Endodermal cell (in vitro differentiated cells): ENCODE data around the gene IL23A. TPM values are rescaled to one million over a fixed set of nuclear protein-coding genes. Genes with fewer than 3 reads are reported as not detected.
A peak's percentile ranks its signal among the peaks of the same experiment; 100 is the strongest.

Source experiments
- DNase-seq: peaks from one replicate; pipeline ENCODE4 v3.0.0-alpha.2; 2017
- H3K27ac ChIP-seq: 2 replicates; pipeline ENCODE4 v1.5.1; 2013; ENCODE audit warnings: mild to moderate bottlenecking, low read depth, low read length, moderate library complexity
- H3K27me3 ChIP-seq: 2 replicates; pipeline ENCODE4 v1.6.1; 2013; ENCODE audit warnings: mild to moderate bottlenecking, low read length, moderate library complexity; ENCODE audit not compliant: insufficient read depth, control insufficient read depth, poor library complexity, severe bottlenecking
- H3K36me3 ChIP-seq: 2 replicates; pipeline ENCODE4 v1.7.0; 2013; ENCODE audit warnings: mild to moderate bottlenecking, low read length, moderate library complexity; ENCODE audit not compliant: control insufficient read depth, insufficient read depth
- H3K4me1 ChIP-seq: one replicate; pipeline ENCODE4 v1.7.0; 2013; ENCODE audit warnings: low read length; ENCODE audit not compliant: control insufficient read depth, insufficient read depth
- H3K4me3 ChIP-seq: 2 replicates; pipeline ENCODE4 v1.5.1; 2013; ENCODE audit warnings: mild to moderate bottlenecking, low read length, moderate library complexity
- H3K9ac ChIP-seq: 2 replicates; pipeline ENCODE4 v1.6.1; 2013; ENCODE audit warnings: mild to moderate bottlenecking, low read length, moderate library complexity; ENCODE audit not compliant: poor library complexity, severe bottlenecking; ENCODE audit errors: extremely low read depth
- H3K9me3 ChIP-seq: 2 replicates; pipeline ENCODE4 v1.6.1; 2013; ENCODE audit warnings: mild to moderate bottlenecking, low read length, moderate library complexity; ENCODE audit not compliant: control insufficient read depth
- H3K27ac Mint-ChIP-seq: 2 replicates; pipeline ENCODE4 v1.8.0; 2020; ENCODE audit warnings: mixed read lengths
- H3K27me3 Mint-ChIP-seq: 2 replicates; pipeline ENCODE4 v1.8.0; 2021; ENCODE audit warnings: mild to moderate bottlenecking, mixed read lengths; ENCODE audit not compliant: insufficient read depth
- H3K36me3 Mint-ChIP-seq: 2 replicates; pipeline ENCODE4 v1.8.0; 2020; ENCODE audit warnings: low read depth, mixed read lengths
- H3K4me1 Mint-ChIP-seq: 2 replicates; pipeline ENCODE4 v1.8.0; 2020; ENCODE audit warnings: mixed read lengths
- H3K4me3 Mint-ChIP-seq: 2 replicates; pipeline ENCODE4 v1.8.0; 2020; ENCODE audit warnings: mild to moderate bottlenecking, moderate library complexity, mixed read lengths
- H3K9me3 Mint-ChIP-seq: 2 replicates; pipeline ENCODE4 v1.8.0; 2020; ENCODE audit warnings: mild to moderate bottlenecking, mixed read lengths
- WGBS, 2 experiments: methylation state at CpG; one replicate each; pipeline versions ENCODE4 v1.1.5 to v1.1.7; 2013; ENCODE audit warnings: missing lambda C conversion rate in 2 of 2, mixed read lengths in 1 of 2; ENCODE audit not compliant: insufficient coverage in 1 of 2, insufficient read length in 1 of 2; 5-methylcytosine and 5-hydroxymethylcytosine counted together
- total RNA-seq, 2 donors: library from RNA; stranded (reverse); fragmentation: NEBNext Ultra II Directional in 1 of 2; extraction: Animal tissue kit (Norgen Biotek cat#: 25700) in 1 of 2; gene quantifications; 2 replicates in 1 of 2; 3 replicates in 1 of 2; pipeline ENCODE4 v1.2.1, GENCODE V29; 2021
- TF ChIP-seq, protein P1 (sequence below): fragments of 200-600 bp; sonication (generic); conservative IDR thresholded peaks from 2 replicates; pipeline ENCODE4 v1.5.0; 2021; ENCODE audit warnings: antibody characterized with exemption, mild to moderate bottlenecking

IL23A gene
- total RNA-seq, 2 donors from 2014 or later, result 4.6 to 10.4 TPM

- TF ChIP-seq, protein P1, sequence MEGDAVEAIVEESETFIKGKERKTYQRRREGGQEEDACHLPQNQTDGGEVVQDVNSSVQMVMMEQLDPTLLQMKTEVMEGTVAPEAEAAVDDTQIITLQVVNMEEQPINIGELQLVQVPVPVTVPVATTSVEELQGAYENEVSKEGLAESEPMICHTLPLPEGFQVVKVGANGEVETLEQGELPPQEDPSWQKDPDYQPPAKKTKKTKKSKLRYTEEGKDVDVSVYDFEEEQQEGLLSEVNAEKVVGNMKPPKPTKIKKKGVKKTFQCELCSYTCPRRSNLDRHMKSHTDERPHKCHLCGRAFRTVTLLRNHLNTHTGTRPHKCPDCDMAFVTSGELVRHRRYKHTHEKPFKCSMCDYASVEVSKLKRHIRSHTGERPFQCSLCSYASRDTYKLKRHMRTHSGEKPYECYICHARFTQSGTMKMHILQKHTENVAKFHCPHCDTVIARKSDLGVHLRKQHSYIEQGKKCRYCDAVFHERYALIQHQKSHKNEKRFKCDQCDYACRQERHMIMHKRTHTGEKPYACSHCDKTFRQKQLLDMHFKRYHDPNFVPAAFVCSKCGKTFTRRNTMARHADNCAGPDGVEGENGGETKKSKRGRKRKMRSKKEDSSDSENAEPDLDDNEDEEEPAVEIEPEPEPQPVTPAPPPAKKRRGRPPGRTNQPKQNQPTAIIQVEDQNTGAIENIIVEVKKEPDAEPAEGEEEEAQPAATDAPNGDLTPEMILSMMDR, result no peak
- Histone ChIP-seq H3K9me3 (no peaks in the 10 kb centered on the region), H3K36me3 (no peaks in the 10 kb centered on the region), H3K27me3 (peaks cover 5% of the 10 kb centered on the region), H3K9ac (no peak overlapping the region), H3K27ac (no peak overlapping the region), H3K4me1 (peaks cover 2% of the 10 kb centered on the region), H3K4me3 (no peak overlapping the region)
- H3K36me3 Mint-ChIP-seq, result no peaks in the 10 kb centered on the region
- no peaks in the 10 kb centered on the region for H3K9me3 Mint-ChIP-seq
- no peak for DNase-seq
- no peak overlapping the region for H3K4me3 Mint-ChIP-seq
- H3K27ac Mint-ChIP-seq, result no peak overlapping the region
- peaks cover 11% of the 10 kb centered on the region for H3K4me1 Mint-ChIP-seq
- peaks cover 2% of the 10 kb centered on the region for H3K27me3 Mint-ChIP-seq
- WGBS, 2 experiments, result 96 to 98% methylated on average over 13 to 14 of the region's 16 CpGs
These were observed 43.9 kb downstream of the IL23A start for GRCh38 chr12:56382611-56383010.

- H3K4me3 ChIP-seq, result no peak overlapping the region
- H3K36me3 Mint-ChIP-seq, result no peaks in the 10 kb centered on the region
- no peaks in the 10 kb centered on the region for H3K4me1 ChIP-seq
- H3K9me3 Mint-ChIP-seq, result no peaks in the 10 kb centered on the region
- no peak for DNase-seq
- WGBS, 2 experiments, result 100% methylated on average over 1 of the region's 1 CpG
- TF ChIP-seq, protein P1, result no peak
- no peak overlapping the region for H3K9ac ChIP-seq
- H3K27ac ChIP-seq, result no peak overlapping the region
- H3K27me3 ChIP-seq, result peaks cover 4% of the 10 kb centered on the region
- no peak overlapping the region for H3K27ac Mint-ChIP-seq
- H3K4me3 Mint-ChIP-seq, result no peak overlapping the region
- peaks cover 2% of the 10 kb centered on the region for H3K27me3 Mint-ChIP-seq
- H3K9me3 ChIP-seq, result no peaks in the 10 kb centered on the region
- peaks cover 7% of the 10 kb centered on the region for H3K4me1 Mint-ChIP-seq
- no peaks in the 10 kb centered on the region for H3K36me3 ChIP-seq
These were observed 47.2 kb downstream of the IL23A start for GRCh38 chr12:56385873-56386272.

- Mint-ChIP-seq H3K4me3 (no peak overlapping the region), H3K4me1 (peaks cover 7% of the 10 kb centered on the region), H3K27me3 (no peaks in the 10 kb centered on the region), H3K9me3 (peaks cover 6% of the 10 kb centered on the region), H3K27ac (peak overlapping the region; percentile 24), H3K36me3 (no peaks in the 10 kb centered on the region)
- H3K27ac ChIP-seq, result no peak overlapping the region
- H3K9ac ChIP-seq, result no peak overlapping the region
- H3K9me3 ChIP-seq, result no peaks in the 10 kb centered on the region
- TF ChIP-seq, protein P1, result no peak
- H3K27me3 ChIP-seq, result no peaks in the 10 kb centered on the region
- no peak overlapping the region for H3K4me3 ChIP-seq
- peak; percentile 68 for DNase-seq
- no peaks in the 10 kb centered on the region for H3K4me1 ChIP-seq
- 71 to 100% methylated on average over 1 to 7 of the region's 7 CpGs for WGBS, 2 experiments
- H3K36me3 ChIP-seq, result no peaks in the 10 kb centered on the region
These were observed 48.6 kb downstream of the IL23A start for GRCh38 chr12:56387152-56387736.
